H1 (cell line): ENCODE data around the gene HADH. TPM values are rescaled to one million over a fixed set of nuclear protein-coding genes. Genes with fewer than 3 reads are reported as not detected.

Experiments used
- CTCF ChIA-PET: fragments of 300-600 bp; sonication (Branson Sonifier 250); formaldehyde crosslinking; loops from one replicate; lab custom pipeline; 2021; ENCODE audit not compliant: partially characterized antibody; lab: Charles Lee
- POLR2A ChIA-PET: fragments of 300-600 bp; sonication (Branson Sonifier 250); formaldehyde crosslinking; loops from one replicate; lab custom pipeline; 2021; ENCODE audit warnings: inconsistent platforms; ENCODE audit not compliant: partially characterized antibody; lab: Charles Lee
- DNase-seq, 2 experiments: peaks; one replicate each; pipeline versions ENCODE4 v3.0.0 to v3.0.0-alpha.2; 2010 to 2022; ENCODE audit warnings: low spot score in 2 of 2, low read depth in 1 of 2, mixed read lengths in 1 of 2
- FAIRE-seq: peaks from 2 replicates; lab custom pipeline; 2011; peaks lifted over from hg19 to GRCh38; lab: Jason Lieb, UNC
- H2AFZ ChIP-seq: 2 replicates; pipeline ENCODE4 v1.8.1; 2012; ENCODE audit warnings: low read length, inconsistent platforms
- H2AK5ac ChIP-seq: 2 replicates; pipeline ENCODE4 v1.6.1; 2013; ENCODE audit warnings: low read depth, low read length
- H2BK120ac ChIP-seq: replicated peaks from 2 replicates; pipeline ENCODE3; 2013; ENCODE audit warnings: low read depth, low read length, inconsistent platforms
- H2BK12ac ChIP-seq: 2 replicates; pipeline ENCODE4 v1.6.1; 2013; ENCODE audit warnings: low read depth, low read length
- H2BK15ac ChIP-seq: 2 replicates; pipeline ENCODE4 v1.6.1; 2013; ENCODE audit warnings: low read length
- H2BK20ac ChIP-seq: 2 replicates; pipeline ENCODE4 v1.6.1; 2013; ENCODE audit warnings: low read length
- H2BK5ac ChIP-seq: 2 replicates; pipeline ENCODE4 v1.6.1; 2013; ENCODE audit warnings: low read depth, low read length
- H3K14ac ChIP-seq: 2 replicates; pipeline ENCODE4 v1.6.1; 2013; ENCODE audit warnings: inconsistent platforms; ENCODE audit not compliant: insufficient read length
- H3K18ac ChIP-seq: 2 replicates; pipeline ENCODE4 v1.6.1; 2013; ENCODE audit warnings: low read length; ENCODE audit errors: extremely low read depth
- H3K23ac ChIP-seq: 2 replicates; pipeline ENCODE4 v1.6.1; 2013; ENCODE audit warnings: inconsistent platforms; ENCODE audit not compliant: insufficient read length
- H3K23me2 ChIP-seq: 2 replicates; pipeline ENCODE4 v1.6.1; 2013; ENCODE audit warnings: low read depth, low read length
- H3K27ac ChIP-seq: 2 replicates; pipeline ENCODE4 v1.6.1; 2011; ENCODE audit warnings: low read depth, low read length, inconsistent platforms
- H3K27me3 ChIP-seq, 4 experiments: replicated peaks in 1 of 4; 1 replicate in 1 of 4; 2 replicates in 3 of 4; pipeline versions ENCODE4 v1.6.1 to v1.8.1; 2011 to 2013; ENCODE audit warnings: low read length in 3 of 4, mild to moderate bottlenecking in 3 of 4, inconsistent platforms in 2 of 4, mixed read lengths in 2 of 4, moderate library complexity in 1 of 4; ENCODE audit not compliant: control insufficient read depth in 3 of 4, insufficient read depth in 3 of 4; ENCODE audit errors: extremely low read depth in 1 of 4
- H3K36me3 ChIP-seq, 4 experiments: 2 replicates each; pipeline versions ENCODE4 v1.6.1 to v1.8.1; 2011 to 2013; ENCODE audit warnings: mild to moderate bottlenecking in 4 of 4, low read length in 3 of 4, moderate library complexity in 2 of 4, control low read depth in 1 of 4, inconsistent platforms in 1 of 4; ENCODE audit not compliant: insufficient read depth in 4 of 4, control insufficient read depth in 2 of 4
- H3K4ac ChIP-seq: replicated peaks from 2 replicates; pipeline ENCODE3; 2013; ENCODE audit warnings: low read length, low read depth, mixed read lengths, inconsistent platforms; ENCODE audit not compliant: insufficient read length
- H3K4me1 ChIP-seq, 4 experiments: replicated peaks in 1 of 4; 1 replicate in 1 of 4; 2 replicates in 3 of 4; pipeline versions ENCODE4 v1.6.1 to v1.8.1; 2011 to 2013; ENCODE audit warnings: low read length in 3 of 4, inconsistent platforms in 2 of 4, mixed read lengths in 1 of 4; ENCODE audit not compliant: insufficient read depth in 4 of 4, control insufficient read depth in 3 of 4
- H3K4me2 ChIP-seq, 2 experiments: 2 replicates each; pipeline versions ENCODE4 v1.6.1 to v1.8.1; 2011 to 2013; ENCODE audit warnings: low read depth in 2 of 2, low read length in 2 of 2, control low read depth in 1 of 2, inconsistent platforms in 1 of 2, mild to moderate bottlenecking in 1 of 2; ENCODE audit not compliant: insufficient read depth in 1 of 2
- H3K4me3 ChIP-seq, 4 experiments: fragments of 200-600, 300-600 bp in 1 of 4; sonication (generic), shearing (Covaris generic), sonication (Bioruptor Twin) in 1 of 4; 2 replicates each; pipeline versions ENCODE4 v1.5.1 to v1.8.1; 2011 to 2016; ENCODE audit warnings: low read length in 4 of 4, low read depth in 3 of 4, control low read depth in 2 of 4, inconsistent platforms in 2 of 4, mild to moderate bottlenecking in 2 of 4, mixed read lengths in 1 of 4, moderate library complexity in 1 of 4; ENCODE audit not compliant: insufficient read depth in 2 of 4; ENCODE audit errors: extremely low read depth in 1 of 4
- H3K56ac ChIP-seq: replicated peaks from 2 replicates; pipeline ENCODE3; 2013; ENCODE audit warnings: low read depth, mild to moderate bottlenecking, mixed read lengths, low read length, inconsistent platforms; ENCODE audit not compliant: insufficient read length
- H3K79me1 ChIP-seq: 2 replicates; pipeline ENCODE4 v1.6.1; 2013; ENCODE audit warnings: low read depth, low read length, control low read depth
- H3K79me2 ChIP-seq, 2 experiments: 2 replicates each; pipeline versions ENCODE4 v1.6.1 to v1.8.1; 2012 to 2013; ENCODE audit warnings: low read length in 2 of 2, mild to moderate bottlenecking in 2 of 2, inconsistent platforms in 1 of 2; ENCODE audit not compliant: insufficient read depth in 2 of 2, control insufficient read depth in 1 of 2
- H3K9ac ChIP-seq, 4 experiments: replicated peaks in 1 of 4; 1 replicate in 1 of 4; 2 replicates in 3 of 4; pipeline versions ENCODE4 v1.6.1 to v1.8.1; 2011 to 2013; ENCODE audit warnings: low read depth in 3 of 4, low read length in 3 of 4, control low read depth in 2 of 4, mild to moderate bottlenecking in 2 of 4, moderate library complexity in 2 of 4, inconsistent platforms in 1 of 4; ENCODE audit errors: extremely low read depth in 1 of 4
- H3K9me3 ChIP-seq, 2 experiments: 2 replicates each; pipeline versions ENCODE4 v1.6.1 to v1.8.1; 2012 to 2013; ENCODE audit warnings: mild to moderate bottlenecking in 2 of 2, moderate library complexity in 2 of 2, control low read depth in 1 of 2, inconsistent platforms in 1 of 2, low read depth in 1 of 2, low read length in 1 of 2, mixed read lengths in 1 of 2; ENCODE audit not compliant: insufficient read depth in 2 of 2
- H4K20me1 ChIP-seq, 2 experiments: replicated peaks in 1 of 2; 2 replicates each; pipeline versions ENCODE3 to v1.8.1; 2011 to 2013; ENCODE audit warnings: inconsistent platforms in 2 of 2, low read length in 2 of 2, mild to moderate bottlenecking in 1 of 2; ENCODE audit not compliant: insufficient read depth in 2 of 2, control insufficient read depth in 1 of 2
- H4K5ac ChIP-seq: 2 replicates; pipeline ENCODE4 v1.6.1; 2013; ENCODE audit warnings: low read length, low read depth, mixed read lengths, inconsistent platforms; ENCODE audit not compliant: insufficient read length
- H4K8ac ChIP-seq: 2 replicates; pipeline ENCODE4 v1.8.0; 2013; ENCODE audit warnings: mild to moderate bottlenecking, moderate library complexity, low read length, inconsistent platforms; ENCODE audit not compliant: insufficient read depth; ENCODE audit errors: extremely low read depth
- H4K91ac ChIP-seq: replicated peaks from 2 replicates; pipeline ENCODE3; 2013; ENCODE audit warnings: low read length, mixed read lengths, inconsistent platforms; ENCODE audit not compliant: insufficient read length
- JUN ChIP-seq: IDR thresholded peaks from 2 replicates; pipeline ENCODE4 v1.6.1; 2011; ENCODE audit warnings: low read depth, mild to moderate bottlenecking, improper control_type of control experiment, low read length
- NANOG ChIP-seq: IDR thresholded peaks from 2 replicates; pipeline ENCODE4 v1.6.1; 2011; ENCODE audit warnings: low read length, low read depth, mild to moderate bottlenecking, inconsistent platforms; ENCODE audit not compliant: insufficient read depth, poor library complexity, severe bottlenecking
- RAD21 ChIP-seq, 2 experiments: IDR thresholded peaks in 1 of 2; conservative IDR thresholded peaks in 1 of 2; 2 replicates each; pipeline ENCODE4 v1.6.1; 2011; ENCODE audit warnings: low read depth in 2 of 2, low read length in 2 of 2, improper control_type of control experiment in 1 of 2, inconsistent platforms in 1 of 2, mild to moderate bottlenecking in 1 of 2, moderate library complexity in 1 of 2
- RNF2 ChIP-seq: fragments of 200-900, 300-1000 bp; sonication (generic); IDR thresholded peaks from 2 replicates; pipeline ENCODE4 v1.7.1; 2016; ENCODE audit warnings: borderline replicate concordance, low read depth, mild to moderate bottlenecking, antibody characterized with exemption, low read length; ENCODE audit not compliant: poor library complexity, severe bottlenecking; ENCODE audit errors: missing control alignments
- SIX5 ChIP-seq: IDR thresholded peaks from 2 replicates; pipeline ENCODE4 v1.6.1; 2011; ENCODE audit warnings: mild to moderate bottlenecking, low read depth, low read length
- SP4 ChIP-seq: IDR thresholded peaks from 2 replicates; pipeline ENCODE4 v1.6.1; 2012; ENCODE audit warnings: low read length, inconsistent platforms
- USF2 ChIP-seq: IDR thresholded peaks from 2 replicates; pipeline ENCODE4 v1.6.1; 2011; ENCODE audit warnings: low read length, improper control_type of control experiment
- WGBS, 2 experiments: shearing (Covaris generic) in 1 of 2; methylation state at CpG; one replicate each; pipeline versions ENCODE4 v1.1.6 to v1.1.7; 2013 to 2015; ENCODE audit warnings: low lambda C conversion rate in 2 of 2, mixed read lengths in 2 of 2, inconsistent platforms in 1 of 2, low coverage in 1 of 2, missing lambda C conversion rate in 1 of 2; ENCODE audit not compliant: insufficient replicate concordance in 2 of 2, insufficient coverage in 1 of 2, insufficient read length in 1 of 2; ENCODE audit errors: extremely low coverage in 1 of 2, missing lambda C conversion rate in 1 of 2; 5-methylcytosine and 5-hydroxymethylcytosine counted together
- polyA plus RNA-seq, 7 experiments: library from polyadenylated mRNA; depleted of rRNA in 3 of 7; stranded (reverse) in 5 of 7; unstranded in 2 of 7; fragments of >200 nt in 5 of 7; fragments of 200-250 nt in 2 of 7; gene quantifications; 1 replicate in 5 of 7; 2 replicates in 1 of 7; 4 replicates in 1 of 7; pipeline versions ENCODE4 v1.2.1 to v1.2.3, GENCODE V29; 2011 to 2013; ENCODE audit warnings: missing spikeins in 2 of 7, mixed read lengths in 2 of 7
- total RNA-seq: library from RNA; stranded (reverse); fragmentation: NEBNext Ultra II Directional; extraction: Animal tissue kit (Norgen Biotek cat#: 25700); gene quantifications from 2 replicates; pipeline ENCODE4 v1.2.1, GENCODE V29; 2021

HADH gene
- total and polyA plus RNA-seq, 2 of the 8 experiments (the other 6 are each of a cell fraction or from before 2014, with no cell fraction given) = 47.5 to 54.4 TPM

GRCh38 chr4:108004646-108005045 is 15.0 kb downstream of the HADH start:
- Histone ChIP-seq H3K4me3 (no peak overlapping the region), H2AFZ (no peak overlapping the region), H3K4ac (no peak overlapping the region), H3K79me2 (peaks cover 0 to 15% of the 10 kb centered on the region in 2 experiments; a peak in 2 of 4 replicates), H3K4me1 (peaks cover 0 to 11% (median 2%) of the 10 kb centered on the region in 4 experiments; a peak in 2 of 7 replicates), H2AK5ac (no peak overlapping the region), H4K20me1 (no peaks in the 10 kb centered on the region), H3K9ac (no peak overlapping the region), H3K56ac (no peak overlapping the region), H2BK20ac (no peak overlapping the region), H3K14ac (no peak overlapping the region), H4K8ac (no peak overlapping the region), H2BK15ac (no peak overlapping the region), H4K5ac (no peak overlapping the region), H3K18ac (no peak overlapping the region), H2BK120ac (no peak overlapping the region), H3K4me2 (no peak overlapping the region), H3K27me3 (no peaks in the 10 kb centered on the region), H3K23me2 (no peaks in the 10 kb centered on the region), H3K36me3 (peaks cover 0 to 14% (median 1%) of the 10 kb centered on the region in 4 experiments; a peak in 3 of 8 replicates), H3K27ac (no peak overlapping the region)
- WGBS, 2 experiments = 74% methylated on average over 2 of the region's 2 CpGs; no CpG with 5 or more reads in 1 of the 2 experiments
- ChIA-PET CTCF (interaction anchor here (0.9 kb wide), 1 partner anchor 10 kb away, joined by 3 read pairs; no protein-coding TSS in a partner anchor), POLR2A (no interaction called here)
- no peak for DNase-seq
- TF ChIP-seq NANOG (no peak), USF2 (no peak), SIX5 (no peak), RNF2 (no peak), JUN (no peak), SP4 (no peak), RAD21 (IDR thresholded peaks at IDR 0.05 in 1 of 2, conservative IDR thresholded peaks at IDR 0.05 in 1 of 2; ENCODE audit: low read depth in 2 of 2, low read length in 2 of 2) (no peak)
- TF ChIP-seq, all 59 proteins: peak for 0
- no peak overlapping the region for H2BK12ac ChIP-seq
- H3K9me3 ChIP-seq = peaks cover 4 to 10% of the 10 kb centered on the region in 2 experiments; a peak in 1 of 4 replicates
- H4K91ac ChIP-seq = no peak overlapping the region
- H3K23ac ChIP-seq = no peak overlapping the region
- H2BK5ac ChIP-seq = no peak overlapping the region
- peaks cover 3% of the 10 kb centered on the region; the same call in 1 of the 2 replicates for H3K79me1 ChIP-seq
- FAIRE-seq = no peak
